ENCODE results near the gene RNF157. TPM values are rescaled to one million over a fixed set of nuclear protein-coding genes. Genes with fewer than 3 reads are reported as not detected.
"Not testable (repeated sequence)": the region's sequence is repeated elsewhere in the genome, so short reads cannot be mapped to it uniquely, and the experiment has no call there.

The RNF157 gene
- total RNA-seq, 1 experiment from 2014 or later = 11.2 TPM

DNA sequence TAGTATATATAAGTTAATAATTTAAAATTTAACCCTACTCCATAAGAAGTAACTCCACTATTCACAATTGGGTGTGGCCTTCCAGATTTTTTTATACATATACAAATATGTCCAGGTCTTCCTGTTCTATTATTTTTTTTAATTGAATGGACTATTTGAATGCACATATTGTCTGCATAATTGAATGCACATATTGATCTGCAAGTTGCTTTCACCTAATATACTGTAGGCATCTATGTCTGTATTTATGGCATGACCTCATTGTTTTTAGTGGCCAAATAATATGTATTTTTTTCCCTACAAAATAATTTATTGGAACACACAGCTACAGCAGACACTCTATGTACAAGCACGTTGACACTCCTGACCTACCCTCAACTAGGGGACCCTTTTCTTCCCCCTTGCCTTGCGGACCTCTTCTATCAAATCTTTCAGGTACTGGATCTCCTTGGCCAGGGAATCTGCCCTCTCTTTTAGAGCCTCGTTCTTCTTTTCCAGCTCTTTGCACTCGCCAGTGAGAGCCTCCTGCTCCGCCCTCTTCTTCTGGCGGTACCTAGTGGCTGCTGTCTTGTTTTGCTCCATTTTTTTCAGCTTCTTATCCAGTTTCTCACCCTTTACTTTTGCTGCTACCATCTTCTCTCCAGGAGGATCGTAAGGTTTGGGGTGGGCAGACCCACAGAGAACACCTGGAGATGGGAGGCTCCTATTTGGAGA, 14.8 kb downstream of the RNF157 start:
- POLR2A ChIA-PET; DNase-seq (ENCODE audit: low spot score); H3K4me1 Mint-ChIP-seq; ATAC-seq; H3K4me3 Mint-ChIP-seq; H3K36me3 Mint-ChIP-seq; H3K9me3 Mint-ChIP-seq; H3K27me3 Mint-ChIP-seq (ENCODE audit: low read depth); CTCF ChIA-PET; H3K27ac Mint-ChIP-seq: not testable (repeated sequence)

DNA sequence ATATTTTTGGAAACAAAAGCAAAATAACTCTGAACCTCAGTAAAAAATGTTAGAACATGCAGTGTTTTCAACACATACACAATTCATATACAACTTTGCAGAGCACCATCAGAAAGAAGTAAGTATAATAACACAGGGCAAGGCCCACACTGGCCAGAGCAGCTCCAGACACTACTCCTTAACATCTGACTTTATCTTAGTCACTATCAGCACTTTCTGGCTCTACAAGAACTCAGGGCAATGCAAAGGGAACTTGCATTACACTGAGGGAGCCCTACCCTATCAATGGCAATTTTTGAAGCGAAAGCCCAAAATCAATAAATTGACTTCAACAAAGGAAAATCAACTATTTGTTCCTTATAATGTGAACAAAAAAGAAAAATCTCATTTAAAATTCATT, 16.5 kb downstream of the RNF157 start:
- no peak overlapping the region for H3K27ac Mint-ChIP-seq
- POLR2A ChIA-PET = no interaction called here

More for the DNA sequence above, 16.5 kb downstream of the RNF157 start:
- CTCF ChIA-PET = no interaction called here
- DNase-seq (ENCODE audit: low spot score) (no peak), ATAC-seq (no peak)
- H3K4me3 Mint-ChIP-seq = no peak overlapping the region
- H3K36me3 Mint-ChIP-seq = no peaks in the 10 kb centered on the region
- peaks cover 5% of the 10 kb centered on the region for H3K4me1 Mint-ChIP-seq
- H3K9me3 Mint-ChIP-seq = no peaks in the 10 kb centered on the region
- no peaks in the 10 kb centered on the region for H3K27me3 Mint-ChIP-seq (ENCODE audit: low read depth)
- TF ChIP-seq, protein P1, sequence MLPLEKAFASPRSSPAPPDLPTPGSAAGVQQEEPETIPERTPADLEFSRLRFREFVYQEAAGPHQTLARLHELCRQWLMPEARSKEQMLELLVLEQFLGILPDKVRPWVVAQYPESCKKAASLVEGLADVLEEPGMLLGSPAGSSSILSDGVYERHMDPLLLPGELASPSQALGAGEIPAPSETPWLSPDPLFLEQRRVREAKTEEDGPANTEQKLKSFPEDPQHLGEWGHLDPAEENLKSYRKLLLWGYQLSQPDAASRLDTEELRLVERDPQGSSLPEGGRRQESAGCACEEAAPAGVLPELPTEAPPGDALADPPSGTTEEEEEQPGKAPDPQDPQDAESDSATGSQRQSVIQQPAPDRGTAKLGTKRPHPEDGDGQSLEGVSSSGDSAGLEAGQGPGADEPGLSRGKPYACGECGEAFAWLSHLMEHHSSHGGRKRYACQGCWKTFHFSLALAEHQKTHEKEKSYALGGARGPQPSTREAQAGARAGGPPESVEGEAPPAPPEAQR (CRISPR knock-in tag; IDR thresholded peaks at IDR 0.05) = no peak
- TF ChIP-seq ZNF121 (CRISPR knock-in tag; IDR thresholded peaks at IDR 0.05) (no peak), ZBTB21 (CRISPR knock-in tag; IDR thresholded peaks at IDR 0.05; ENCODE audit: borderline replicate concordance) (no peak), JUN (CRISPR knock-in tag; IDR thresholded peaks at IDR 0.05) (no peak), FOXK1 (CRISPR knock-in tag; IDR thresholded peaks at IDR 0.05) (no peak), TEAD1 (CRISPR knock-in tag; IDR thresholded peaks at IDR 0.05) (no peak), SMAD4 (CRISPR knock-in tag; IDR thresholded peaks at IDR 0.05) (no peak), SOX15 (CRISPR knock-in tag; IDR thresholded peaks at IDR 0.05) (no peak), MXD4 (CRISPR knock-in tag; IDR thresholded peaks at IDR 0.05; ENCODE audit: borderline replicate concordance) (no peak), ZNF416 (CRISPR knock-in tag; IDR thresholded peaks at IDR 0.05) (no peak), FOXP1 (CRISPR knock-in tag; IDR thresholded peaks at IDR 0.05; ENCODE audit: borderline replicate concordance) (no peak), ATF1 (CRISPR knock-in tag; IDR thresholded peaks at IDR 0.05) (no peak), ZNF263 (CRISPR knock-in tag; IDR thresholded peaks at IDR 0.05; ENCODE audit: low read depth) (no peak)
- TF ChIP-seq, protein P2, sequence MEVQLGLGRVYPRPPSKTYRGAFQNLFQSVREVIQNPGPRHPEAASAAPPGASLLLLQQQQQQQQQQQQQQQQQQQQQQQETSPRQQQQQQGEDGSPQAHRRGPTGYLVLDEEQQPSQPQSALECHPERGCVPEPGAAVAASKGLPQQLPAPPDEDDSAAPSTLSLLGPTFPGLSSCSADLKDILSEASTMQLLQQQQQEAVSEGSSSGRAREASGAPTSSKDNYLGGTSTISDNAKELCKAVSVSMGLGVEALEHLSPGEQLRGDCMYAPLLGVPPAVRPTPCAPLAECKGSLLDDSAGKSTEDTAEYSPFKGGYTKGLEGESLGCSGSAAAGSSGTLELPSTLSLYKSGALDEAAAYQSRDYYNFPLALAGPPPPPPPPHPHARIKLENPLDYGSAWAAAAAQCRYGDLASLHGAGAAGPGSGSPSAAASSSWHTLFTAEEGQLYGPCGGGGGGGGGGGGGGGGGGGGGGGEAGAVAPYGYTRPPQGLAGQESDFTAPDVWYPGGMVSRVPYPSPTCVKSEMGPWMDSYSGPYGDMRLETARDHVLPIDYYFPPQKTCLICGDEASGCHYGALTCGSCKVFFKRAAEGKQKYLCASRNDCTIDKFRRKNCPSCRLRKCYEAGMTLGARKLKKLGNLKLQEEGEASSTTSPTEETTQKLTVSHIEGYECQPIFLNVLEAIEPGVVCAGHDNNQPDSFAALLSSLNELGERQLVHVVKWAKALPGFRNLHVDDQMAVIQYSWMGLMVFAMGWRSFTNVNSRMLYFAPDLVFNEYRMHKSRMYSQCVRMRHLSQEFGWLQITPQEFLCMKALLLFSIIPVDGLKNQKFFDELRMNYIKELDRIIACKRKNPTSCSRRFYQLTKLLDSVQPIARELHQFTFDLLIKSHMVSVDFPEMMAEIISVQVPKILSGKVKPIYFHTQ (CRISPR knock-in tag; IDR thresholded peaks at IDR 0.05) = no peak
- TF ChIP-seq, protein P3, sequence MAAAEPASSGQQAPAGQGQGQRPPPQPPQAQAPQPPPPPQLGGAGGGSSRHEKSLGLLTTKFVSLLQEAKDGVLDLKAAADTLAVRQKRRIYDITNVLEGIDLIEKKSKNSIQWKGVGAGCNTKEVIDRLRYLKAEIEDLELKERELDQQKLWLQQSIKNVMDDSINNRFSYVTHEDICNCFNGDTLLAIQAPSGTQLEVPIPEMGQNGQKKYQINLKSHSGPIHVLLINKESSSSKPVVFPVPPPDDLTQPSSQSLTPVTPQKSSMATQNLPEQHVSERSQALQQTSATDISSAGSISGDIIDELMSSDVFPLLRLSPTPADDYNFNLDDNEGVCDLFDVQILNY (CRISPR knock-in tag; IDR thresholded peaks at IDR 0.05) = no peak
- TF ChIP-seq, protein P4, sequence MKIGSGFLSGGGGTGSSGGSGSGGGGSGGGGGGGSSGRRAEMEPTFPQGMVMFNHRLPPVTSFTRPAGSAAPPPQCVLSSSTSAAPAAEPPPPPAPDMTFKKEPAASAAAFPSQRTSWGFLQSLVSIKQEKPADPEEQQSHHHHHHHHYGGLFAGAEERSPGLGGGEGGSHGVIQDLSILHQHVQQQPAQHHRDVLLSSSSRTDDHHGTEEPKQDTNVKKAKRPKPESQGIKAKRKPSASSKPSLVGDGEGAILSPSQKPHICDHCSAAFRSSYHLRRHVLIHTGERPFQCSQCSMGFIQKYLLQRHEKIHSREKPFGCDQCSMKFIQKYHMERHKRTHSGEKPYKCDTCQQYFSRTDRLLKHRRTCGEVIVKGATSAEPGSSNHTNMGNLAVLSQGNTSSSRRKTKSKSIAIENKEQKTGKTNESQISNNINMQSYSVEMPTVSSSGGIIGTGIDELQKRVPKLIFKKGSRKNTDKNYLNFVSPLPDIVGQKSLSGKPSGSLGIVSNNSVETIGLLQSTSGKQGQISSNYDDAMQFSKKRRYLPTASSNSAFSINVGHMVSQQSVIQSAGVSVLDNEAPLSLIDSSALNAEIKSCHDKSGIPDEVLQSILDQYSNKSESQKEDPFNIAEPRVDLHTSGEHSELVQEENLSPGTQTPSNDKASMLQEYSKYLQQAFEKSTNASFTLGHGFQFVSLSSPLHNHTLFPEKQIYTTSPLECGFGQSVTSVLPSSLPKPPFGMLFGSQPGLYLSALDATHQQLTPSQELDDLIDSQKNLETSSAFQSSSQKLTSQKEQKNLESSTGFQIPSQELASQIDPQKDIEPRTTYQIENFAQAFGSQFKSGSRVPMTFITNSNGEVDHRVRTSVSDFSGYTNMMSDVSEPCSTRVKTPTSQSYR (CRISPR knock-in tag; IDR thresholded peaks at IDR 0.05) = no peak
- TF ChIP-seq, protein P5, sequence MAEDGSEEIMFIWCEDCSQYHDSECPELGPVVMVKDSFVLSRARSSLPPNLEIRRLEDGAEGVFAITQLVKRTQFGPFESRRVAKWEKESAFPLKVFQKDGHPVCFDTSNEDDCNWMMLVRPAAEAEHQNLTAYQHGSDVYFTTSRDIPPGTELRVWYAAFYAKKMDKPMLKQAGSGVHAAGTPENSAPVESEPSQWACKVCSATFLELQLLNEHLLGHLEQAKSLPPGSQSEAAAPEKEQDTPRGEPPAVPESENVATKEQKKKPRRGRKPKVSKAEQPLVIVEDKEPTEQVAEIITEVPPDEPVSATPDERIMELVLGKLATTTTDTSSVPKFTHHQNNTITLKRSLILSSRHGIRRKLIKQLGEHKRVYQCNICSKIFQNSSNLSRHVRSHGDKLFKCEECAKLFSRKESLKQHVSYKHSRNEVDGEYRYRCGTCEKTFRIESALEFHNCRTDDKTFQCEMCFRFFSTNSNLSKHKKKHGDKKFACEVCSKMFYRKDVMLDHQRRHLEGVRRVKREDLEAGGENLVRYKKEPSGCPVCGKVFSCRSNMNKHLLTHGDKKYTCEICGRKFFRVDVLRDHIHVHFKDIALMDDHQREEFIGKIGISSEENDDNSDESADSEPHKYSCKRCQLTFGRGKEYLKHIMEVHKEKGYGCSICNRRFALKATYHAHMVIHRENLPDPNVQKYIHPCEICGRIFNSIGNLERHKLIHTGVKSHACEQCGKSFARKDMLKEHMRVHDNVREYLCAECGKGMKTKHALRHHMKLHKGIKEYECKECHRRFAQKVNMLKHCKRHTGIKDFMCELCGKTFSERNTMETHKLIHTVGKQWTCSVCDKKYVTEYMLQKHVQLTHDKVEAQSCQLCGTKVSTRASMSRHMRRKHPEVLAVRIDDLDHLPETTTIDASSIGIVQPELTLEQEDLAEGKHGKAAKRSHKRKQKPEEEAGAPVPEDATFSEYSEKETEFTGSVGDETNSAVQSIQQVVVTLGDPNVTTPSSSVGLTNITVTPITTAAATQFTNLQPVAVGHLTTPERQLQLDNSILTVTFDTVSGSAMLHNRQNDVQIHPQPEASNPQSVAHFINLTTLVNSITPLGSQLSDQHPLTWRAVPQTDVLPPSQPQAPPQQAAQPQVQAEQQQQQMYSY (CRISPR knock-in tag; IDR thresholded peaks at IDR 0.05) = no peak
- TF ChIP-seq, protein P6, sequence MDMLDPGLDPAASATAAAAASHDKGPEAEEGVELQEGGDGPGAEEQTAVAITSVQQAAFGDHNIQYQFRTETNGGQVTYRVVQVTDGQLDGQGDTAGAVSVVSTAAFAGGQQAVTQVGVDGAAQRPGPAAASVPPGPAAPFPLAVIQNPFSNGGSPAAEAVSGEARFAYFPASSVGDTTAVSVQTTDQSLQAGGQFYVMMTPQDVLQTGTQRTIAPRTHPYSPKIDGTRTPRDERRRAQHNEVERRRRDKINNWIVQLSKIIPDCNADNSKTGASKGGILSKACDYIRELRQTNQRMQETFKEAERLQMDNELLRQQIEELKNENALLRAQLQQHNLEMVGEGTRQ (CRISPR knock-in tag; IDR thresholded peaks at IDR 0.05) = no peak
- TF ChIP-seq, protein P7, sequence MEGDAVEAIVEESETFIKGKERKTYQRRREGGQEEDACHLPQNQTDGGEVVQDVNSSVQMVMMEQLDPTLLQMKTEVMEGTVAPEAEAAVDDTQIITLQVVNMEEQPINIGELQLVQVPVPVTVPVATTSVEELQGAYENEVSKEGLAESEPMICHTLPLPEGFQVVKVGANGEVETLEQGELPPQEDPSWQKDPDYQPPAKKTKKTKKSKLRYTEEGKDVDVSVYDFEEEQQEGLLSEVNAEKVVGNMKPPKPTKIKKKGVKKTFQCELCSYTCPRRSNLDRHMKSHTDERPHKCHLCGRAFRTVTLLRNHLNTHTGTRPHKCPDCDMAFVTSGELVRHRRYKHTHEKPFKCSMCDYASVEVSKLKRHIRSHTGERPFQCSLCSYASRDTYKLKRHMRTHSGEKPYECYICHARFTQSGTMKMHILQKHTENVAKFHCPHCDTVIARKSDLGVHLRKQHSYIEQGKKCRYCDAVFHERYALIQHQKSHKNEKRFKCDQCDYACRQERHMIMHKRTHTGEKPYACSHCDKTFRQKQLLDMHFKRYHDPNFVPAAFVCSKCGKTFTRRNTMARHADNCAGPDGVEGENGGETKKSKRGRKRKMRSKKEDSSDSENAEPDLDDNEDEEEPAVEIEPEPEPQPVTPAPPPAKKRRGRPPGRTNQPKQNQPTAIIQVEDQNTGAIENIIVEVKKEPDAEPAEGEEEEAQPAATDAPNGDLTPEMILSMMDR (IDR thresholded peaks at IDR 0.05) = no peak
- TF ChIP-seq, protein P8, sequence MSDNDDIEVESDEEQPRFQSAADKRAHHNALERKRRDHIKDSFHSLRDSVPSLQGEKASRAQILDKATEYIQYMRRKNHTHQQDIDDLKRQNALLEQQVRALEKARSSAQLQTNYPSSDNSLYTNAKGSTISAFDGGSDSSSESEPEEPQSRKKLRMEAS (CRISPR knock-in tag; IDR thresholded peaks at IDR 0.05) = no peak
